ENCODE measurements around the gene RPAIN. TPM values are rescaled to one million over a fixed set of nuclear protein-coding genes. Genes with fewer than 3 reads are reported as not detected.

RPAIN gene
- total and polyA plus RNA-seq, 2 of the 13 experiments (the other 11 are each of a cell fraction or from before 2014, with no cell fraction given), result 42.1 to 58.5 TPM

DNA sequence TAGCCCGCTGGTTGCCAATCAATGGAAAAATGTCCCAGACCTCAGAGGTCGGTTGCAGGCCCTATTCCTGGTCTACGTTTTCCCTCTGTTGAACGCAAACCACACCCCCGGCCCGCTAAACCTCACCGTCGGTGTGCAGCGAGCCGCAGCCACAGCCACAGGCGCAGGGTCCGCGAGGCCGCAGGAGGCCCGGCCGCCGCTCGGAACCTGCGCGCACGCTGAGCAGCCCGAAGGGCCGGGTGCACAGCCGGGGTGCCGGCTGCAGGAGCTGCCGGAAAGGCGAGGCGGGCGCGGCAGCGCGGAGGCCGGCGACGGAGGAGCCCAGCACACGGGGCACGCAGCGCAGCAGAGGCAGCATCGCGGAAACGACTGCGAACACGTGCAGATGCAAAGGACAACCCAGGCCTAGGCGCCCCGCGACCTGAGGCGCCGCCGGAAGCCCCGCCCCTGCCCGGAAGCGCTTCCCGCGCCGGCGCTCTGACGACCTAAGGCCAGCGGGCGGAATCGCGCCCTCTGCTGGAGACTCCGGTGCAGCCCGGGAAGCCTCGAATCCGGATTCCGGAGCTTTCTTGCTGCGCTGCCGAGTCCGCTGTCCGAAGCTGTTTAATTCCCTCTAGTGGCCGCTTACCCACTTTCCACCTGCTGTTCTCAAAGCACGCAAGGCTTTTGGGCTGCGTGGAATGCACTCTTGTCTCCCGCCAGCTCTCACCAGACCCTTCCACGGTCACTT, 18.9 kb downstream of the RPAIN start, which contains the start of gene C1QBP (continued):
- TF ChIP-seq ZNF484 (CRISPR knock-in tag; IDR thresholded peaks at IDR 0.05; ENCODE audit: borderline replicate concordance, low read depth), result no peak
- no peak for TF ChIP-seq PLRG1 (conservative IDR thresholded peaks at IDR 0.05)
- no peak for TF ChIP-seq JARID2 (CRISPR knock-in tag; IDR thresholded peaks at IDR 0.05; ENCODE audit: insufficient replicate concordance)
- TF ChIP-seq PHB2 (IDR thresholded peaks at IDR 0.05; ENCODE audit: partially characterized antibody), result no peak
- TF ChIP-seq, protein P1, sequence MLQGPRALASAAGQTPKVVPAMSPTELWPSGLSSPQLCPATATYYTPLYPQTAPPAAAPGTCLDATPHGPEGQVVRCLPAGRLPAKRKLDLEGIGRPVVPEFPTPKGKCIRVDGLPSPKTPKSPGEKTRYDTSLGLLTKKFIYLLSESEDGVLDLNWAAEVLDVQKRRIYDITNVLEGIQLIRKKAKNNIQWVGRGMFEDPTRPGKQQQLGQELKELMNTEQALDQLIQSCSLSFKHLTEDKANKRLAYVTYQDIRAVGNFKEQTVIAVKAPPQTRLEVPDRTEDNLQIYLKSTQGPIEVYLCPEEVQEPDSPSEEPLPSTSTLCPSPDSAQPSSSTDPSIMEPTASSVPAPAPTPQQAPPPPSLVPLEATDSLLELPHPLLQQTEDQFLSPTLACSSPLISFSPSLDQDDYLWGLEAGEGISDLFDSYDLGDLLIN (CRISPR knock-in tag; IDR thresholded peaks at IDR 0.05; ENCODE audit: borderline replicate concordance), result peak; percentile 66; the same call in 1 of the 2 replicates
- no peak for TF ChIP-seq NPAS2 (CRISPR knock-in tag; IDR thresholded peaks at IDR 0.05; ENCODE audit: borderline replicate concordance)
- TF ChIP-seq CBFB (CRISPR knock-in tag; IDR thresholded peaks at IDR 0.05), result peak; percentile 48; the same call in 1 of the 2 replicates
- no peak for TF ChIP-seq ZMYM3 (CRISPR knock-in tag; IDR thresholded peaks at IDR 0.05)
- TF ChIP-seq, protein P2, sequence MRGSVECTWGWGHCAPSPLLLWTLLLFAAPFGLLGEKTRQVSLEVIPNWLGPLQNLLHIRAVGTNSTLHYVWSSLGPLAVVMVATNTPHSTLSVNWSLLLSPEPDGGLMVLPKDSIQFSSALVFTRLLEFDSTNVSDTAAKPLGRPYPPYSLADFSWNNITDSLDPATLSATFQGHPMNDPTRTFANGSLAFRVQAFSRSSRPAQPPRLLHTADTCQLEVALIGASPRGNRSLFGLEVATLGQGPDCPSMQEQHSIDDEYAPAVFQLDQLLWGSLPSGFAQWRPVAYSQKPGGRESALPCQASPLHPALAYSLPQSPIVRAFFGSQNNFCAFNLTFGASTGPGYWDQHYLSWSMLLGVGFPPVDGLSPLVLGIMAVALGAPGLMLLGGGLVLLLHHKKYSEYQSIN (CRISPR knock-in tag; IDR thresholded peaks at IDR 0.05; ENCODE audit: borderline replicate concordance), result no peak
- TF ChIP-seq, protein P3, sequence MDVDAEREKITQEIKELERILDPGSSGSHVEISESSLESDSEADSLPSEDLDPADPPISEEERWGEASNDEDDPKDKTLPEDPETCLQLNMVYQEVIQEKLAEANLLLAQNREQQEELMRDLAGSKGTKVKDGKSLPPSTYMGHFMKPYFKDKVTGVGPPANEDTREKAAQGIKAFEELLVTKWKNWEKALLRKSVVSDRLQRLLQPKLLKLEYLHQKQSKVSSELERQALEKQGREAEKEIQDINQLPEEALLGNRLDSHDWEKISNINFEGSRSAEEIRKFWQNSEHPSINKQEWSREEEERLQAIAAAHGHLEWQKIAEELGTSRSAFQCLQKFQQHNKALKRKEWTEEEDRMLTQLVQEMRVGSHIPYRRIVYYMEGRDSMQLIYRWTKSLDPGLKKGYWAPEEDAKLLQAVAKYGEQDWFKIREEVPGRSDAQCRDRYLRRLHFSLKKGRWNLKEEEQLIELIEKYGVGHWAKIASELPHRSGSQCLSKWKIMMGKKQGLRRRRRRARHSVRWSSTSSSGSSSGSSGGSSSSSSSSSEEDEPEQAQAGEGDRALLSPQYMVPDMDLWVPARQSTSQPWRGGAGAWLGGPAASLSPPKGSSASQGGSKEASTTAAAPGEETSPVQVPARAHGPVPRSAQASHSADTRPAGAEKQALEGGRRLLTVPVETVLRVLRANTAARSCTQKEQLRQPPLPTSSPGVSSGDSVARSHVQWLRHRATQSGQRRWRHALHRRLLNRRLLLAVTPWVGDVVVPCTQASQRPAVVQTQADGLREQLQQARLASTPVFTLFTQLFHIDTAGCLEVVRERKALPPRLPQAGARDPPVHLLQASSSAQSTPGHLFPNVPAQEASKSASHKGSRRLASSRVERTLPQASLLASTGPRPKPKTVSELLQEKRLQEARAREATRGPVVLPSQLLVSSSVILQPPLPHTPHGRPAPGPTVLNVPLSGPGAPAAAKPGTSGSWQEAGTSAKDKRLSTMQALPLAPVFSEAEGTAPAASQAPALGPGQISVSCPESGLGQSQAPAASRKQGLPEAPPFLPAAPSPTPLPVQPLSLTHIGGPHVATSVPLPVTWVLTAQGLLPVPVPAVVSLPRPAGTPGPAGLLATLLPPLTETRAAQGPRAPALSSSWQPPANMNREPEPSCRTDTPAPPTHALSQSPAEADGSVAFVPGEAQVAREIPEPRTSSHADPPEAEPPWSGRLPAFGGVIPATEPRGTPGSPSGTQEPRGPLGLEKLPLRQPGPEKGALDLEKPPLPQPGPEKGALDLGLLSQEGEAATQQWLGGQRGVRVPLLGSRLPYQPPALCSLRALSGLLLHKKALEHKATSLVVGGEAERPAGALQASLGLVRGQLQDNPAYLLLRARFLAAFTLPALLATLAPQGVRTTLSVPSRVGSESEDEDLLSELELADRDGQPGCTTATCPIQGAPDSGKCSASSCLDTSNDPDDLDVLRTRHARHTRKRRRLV (CRISPR knock-in tag; IDR thresholded peaks at IDR 0.05), result peak; percentile 78; the same call in 1 of the 2 replicates
- TF ChIP-seq ZNF552 (CRISPR knock-in tag; IDR thresholded peaks at IDR 0.05; ENCODE audit: borderline replicate concordance), result peak; percentile 87; the same call in 1 of the 2 replicates
- TF ChIP-seq ZNF251 (CRISPR knock-in tag; IDR thresholded peaks at IDR 0.05), result no peak
- TF ChIP-seq, protein P4, sequence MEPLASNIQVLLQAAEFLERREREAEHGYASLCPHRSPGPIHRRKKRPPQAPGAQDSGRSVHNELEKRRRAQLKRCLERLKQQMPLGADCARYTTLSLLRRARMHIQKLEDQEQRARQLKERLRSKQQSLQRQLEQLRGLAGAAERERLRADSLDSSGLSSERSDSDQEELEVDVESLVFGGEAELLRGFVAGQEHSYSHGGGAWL (CRISPR knock-in tag; IDR thresholded peaks at IDR 0.05), result peak; percentile 99
- TF ChIP-seq, protein P5, sequence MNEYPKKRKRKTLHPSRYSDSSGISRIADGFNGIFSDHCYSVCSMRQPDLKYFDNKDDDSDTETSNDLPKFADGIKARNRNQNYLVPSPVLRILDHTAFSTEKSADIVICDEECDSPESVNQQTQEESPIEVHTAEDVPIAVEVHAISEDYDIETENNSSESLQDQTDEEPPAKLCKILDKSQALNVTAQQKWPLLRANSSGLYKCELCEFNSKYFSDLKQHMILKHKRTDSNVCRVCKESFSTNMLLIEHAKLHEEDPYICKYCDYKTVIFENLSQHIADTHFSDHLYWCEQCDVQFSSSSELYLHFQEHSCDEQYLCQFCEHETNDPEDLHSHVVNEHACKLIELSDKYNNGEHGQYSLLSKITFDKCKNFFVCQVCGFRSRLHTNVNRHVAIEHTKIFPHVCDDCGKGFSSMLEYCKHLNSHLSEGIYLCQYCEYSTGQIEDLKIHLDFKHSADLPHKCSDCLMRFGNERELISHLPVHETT (CRISPR knock-in tag; conservative IDR thresholded peaks at IDR 0.05), result 0 out of 2 replicates have a peak, but pooled peaks have one; percentile 32
- peak; percentile 77; the same call in 1 of the 2 replicates for TF ChIP-seq SP140L (CRISPR knock-in tag; IDR thresholded peaks at IDR 0.05; ENCODE audit: borderline replicate concordance)
- TF ChIP-seq ZNF441 (CRISPR knock-in tag; IDR thresholded peaks at IDR 0.05; ENCODE audit: borderline replicate concordance), result peak; percentile 66; the same call in 1 of the 2 replicates
- peak; percentile 85; the same call in 1 of the 2 replicates for TF ChIP-seq ZNF225 (CRISPR knock-in tag; IDR thresholded peaks at IDR 0.05)
- no peak for TF ChIP-seq SIX4 (CRISPR knock-in tag; IDR thresholded peaks at IDR 0.05)
- peak; percentile 100 for TF ChIP-seq ZFX (CRISPR knock-in tag; IDR thresholded peaks at IDR 0.05; ENCODE audit: low read depth)
